LNCaP clone FGC (cell line): ENCODE results near the gene SLC25A36.

ENCODE experiments used
- DNase-seq: peaks from one replicate; pipeline ENCODE4 v3.0.0-alpha.2; 2011; ENCODE audit warnings: low read depth
- H3K4me3 ChIP-seq: 2 replicates; pipeline ENCODE4 v1.5.1; 2011; ENCODE audit warnings: mild to moderate bottlenecking, low read depth, low read length, control low read depth
- CTCF ChIP-seq: IDR thresholded peaks from 2 replicates; pipeline ENCODE4 v1.5.1; 2012; ENCODE audit warnings: mild to moderate bottlenecking; ENCODE audit not compliant: control insufficient read depth, insufficient read depth; ENCODE audit errors: extremely low read depth

Gene SLC25A36

GRCh38 chr3:140904521-140904920 is 37.1 kb upstream of the SLC25A36 start:
- H3K4me3 ChIP-seq = no peak overlapping the region
- no peak for DNase-seq
- TF ChIP-seq CTCF = no peak

- DNase-seq = no peak
- no peak for TF ChIP-seq CTCF
- H3K4me3 ChIP-seq = no peak overlapping the region
These were observed 36.1 kb upstream of the SLC25A36 start for GRCh38 chr3:140905559-140905958.

GRCh38 chr3:140906785-140907184 is 34.9 kb upstream of the SLC25A36 start:
- no peak for TF ChIP-seq CTCF
- no peak for DNase-seq
- no peak overlapping the region for H3K4me3 ChIP-seq

GRCh38 chr3:140910860-140911259 is 30.8 kb upstream of the SLC25A36 start:
- 0 out of 2 replicates have a peak, but pooled peaks have one; percentile 16 for TF ChIP-seq CTCF
- DNase-seq = no peak
- no peak overlapping the region for H3K4me3 ChIP-seq

- no peak overlapping the region for H3K4me3 ChIP-seq
- no peak for DNase-seq
- TF ChIP-seq CTCF = no peak
These were observed 29.8 kb upstream of the SLC25A36 start for GRCh38 chr3:140911822-140912221.

- no peak for TF ChIP-seq CTCF
- no peak overlapping the region for H3K4me3 ChIP-seq
- DNase-seq = no peak
These were observed 27.9 kb upstream of the SLC25A36 start for GRCh38 chr3:140913728-140914127.

- DNase-seq = no peak
- no peak for TF ChIP-seq CTCF
- H3K4me3 ChIP-seq = no peak overlapping the region
These were observed 27.2 kb upstream of the SLC25A36 start for GRCh38 chr3:140914384-140914945.
